Liver (tissue), 3 donors: ENCODE measurements around the gene AQP6.

Experiments
- RAD21 ChIP-seq, 2 donors: IDR thresholded peaks; 2 replicates each; pipeline ENCODE4 v1.6.1; 2016; ENCODE audit warnings: antibody characterized with exemption in 2 of 2, mild to moderate bottlenecking in 2 of 2
- SP1 ChIP-seq: IDR thresholded peaks from 2 replicates; pipeline ENCODE4 v1.6.1; 2018; ENCODE audit warnings: antibody characterized with exemption, mild to moderate bottlenecking
- TF ChIP-seq, protein P1 (sequence below): fragments of 150-350 bp; IDR thresholded peaks from 2 replicates; pipeline ENCODE4 v1.5.1; 2017; ENCODE audit warnings: improper control_type of control experiment, low read depth, low read length; ENCODE audit not compliant: missing input control
- TF ChIP-seq, protein P2 (sequence below): IDR thresholded peaks from 2 replicates; pipeline ENCODE4 v1.6.1; 2016; ENCODE audit warnings: antibody characterized with exemption, mild to moderate bottlenecking
- TF ChIP-seq, protein P3 (sequence below): IDR thresholded peaks from 2 replicates; pipeline ENCODE4 v1.6.1; 2016; ENCODE audit warnings: antibody characterized with exemption
- donor health status: healthy.
- donor health status: healthy.

DNA sequence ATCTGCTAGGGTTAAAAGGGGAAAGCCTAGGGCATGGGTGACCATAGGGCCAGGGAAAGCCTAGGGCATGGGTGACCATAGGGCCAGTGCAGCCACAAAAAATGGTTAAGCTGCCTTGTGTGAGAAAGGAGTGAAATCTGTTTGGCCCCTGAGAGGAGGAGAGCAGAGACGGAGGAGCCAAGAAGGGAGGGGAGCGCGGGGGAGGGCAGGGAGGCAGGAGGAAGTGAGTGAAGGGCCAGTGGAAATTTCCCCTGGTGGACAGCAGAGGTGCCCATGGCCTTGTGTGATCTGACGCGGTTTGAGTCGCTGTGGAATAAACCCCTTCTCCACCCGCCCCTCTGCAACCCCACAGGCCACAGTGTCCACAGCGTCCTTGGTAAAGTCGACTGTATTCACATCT, 618 bp upstream of the AQP6 start:
- TF ChIP-seq, protein P1, sequence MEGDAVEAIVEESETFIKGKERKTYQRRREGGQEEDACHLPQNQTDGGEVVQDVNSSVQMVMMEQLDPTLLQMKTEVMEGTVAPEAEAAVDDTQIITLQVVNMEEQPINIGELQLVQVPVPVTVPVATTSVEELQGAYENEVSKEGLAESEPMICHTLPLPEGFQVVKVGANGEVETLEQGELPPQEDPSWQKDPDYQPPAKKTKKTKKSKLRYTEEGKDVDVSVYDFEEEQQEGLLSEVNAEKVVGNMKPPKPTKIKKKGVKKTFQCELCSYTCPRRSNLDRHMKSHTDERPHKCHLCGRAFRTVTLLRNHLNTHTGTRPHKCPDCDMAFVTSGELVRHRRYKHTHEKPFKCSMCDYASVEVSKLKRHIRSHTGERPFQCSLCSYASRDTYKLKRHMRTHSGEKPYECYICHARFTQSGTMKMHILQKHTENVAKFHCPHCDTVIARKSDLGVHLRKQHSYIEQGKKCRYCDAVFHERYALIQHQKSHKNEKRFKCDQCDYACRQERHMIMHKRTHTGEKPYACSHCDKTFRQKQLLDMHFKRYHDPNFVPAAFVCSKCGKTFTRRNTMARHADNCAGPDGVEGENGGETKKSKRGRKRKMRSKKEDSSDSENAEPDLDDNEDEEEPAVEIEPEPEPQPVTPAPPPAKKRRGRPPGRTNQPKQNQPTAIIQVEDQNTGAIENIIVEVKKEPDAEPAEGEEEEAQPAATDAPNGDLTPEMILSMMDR = no peak
- no peak for TF ChIP-seq RAD21 (IDR thresholded peaks at IDR 0.05)
- TF ChIP-seq, protein P2, sequence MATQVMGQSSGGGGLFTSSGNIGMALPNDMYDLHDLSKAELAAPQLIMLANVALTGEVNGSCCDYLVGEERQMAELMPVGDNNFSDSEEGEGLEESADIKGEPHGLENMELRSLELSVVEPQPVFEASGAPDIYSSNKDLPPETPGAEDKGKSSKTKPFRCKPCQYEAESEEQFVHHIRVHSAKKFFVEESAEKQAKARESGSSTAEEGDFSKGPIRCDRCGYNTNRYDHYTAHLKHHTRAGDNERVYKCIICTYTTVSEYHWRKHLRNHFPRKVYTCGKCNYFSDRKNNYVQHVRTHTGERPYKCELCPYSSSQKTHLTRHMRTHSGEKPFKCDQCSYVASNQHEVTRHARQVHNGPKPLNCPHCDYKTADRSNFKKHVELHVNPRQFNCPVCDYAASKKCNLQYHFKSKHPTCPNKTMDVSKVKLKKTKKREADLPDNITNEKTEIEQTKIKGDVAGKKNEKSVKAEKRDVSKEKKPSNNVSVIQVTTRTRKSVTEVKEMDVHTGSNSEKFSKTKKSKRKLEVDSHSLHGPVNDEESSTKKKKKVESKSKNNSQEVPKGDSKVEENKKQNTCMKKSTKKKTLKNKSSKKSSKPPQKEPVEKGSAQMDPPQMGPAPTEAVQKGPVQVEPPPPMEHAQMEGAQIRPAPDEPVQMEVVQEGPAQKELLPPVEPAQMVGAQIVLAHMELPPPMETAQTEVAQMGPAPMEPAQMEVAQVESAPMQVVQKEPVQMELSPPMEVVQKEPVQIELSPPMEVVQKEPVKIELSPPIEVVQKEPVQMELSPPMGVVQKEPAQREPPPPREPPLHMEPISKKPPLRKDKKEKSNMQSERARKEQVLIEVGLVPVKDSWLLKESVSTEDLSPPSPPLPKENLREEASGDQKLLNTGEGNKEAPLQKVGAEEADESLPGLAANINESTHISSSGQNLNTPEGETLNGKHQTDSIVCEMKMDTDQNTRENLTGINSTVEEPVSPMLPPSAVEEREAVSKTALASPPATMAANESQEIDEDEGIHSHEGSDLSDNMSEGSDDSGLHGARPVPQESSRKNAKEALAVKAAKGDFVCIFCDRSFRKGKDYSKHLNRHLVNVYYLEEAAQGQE = no peak
- TF ChIP-seq, protein P3, sequence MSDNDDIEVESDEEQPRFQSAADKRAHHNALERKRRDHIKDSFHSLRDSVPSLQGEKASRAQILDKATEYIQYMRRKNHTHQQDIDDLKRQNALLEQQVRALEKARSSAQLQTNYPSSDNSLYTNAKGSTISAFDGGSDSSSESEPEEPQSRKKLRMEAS = no peak
- no peak for TF ChIP-seq SP1
